ENCODE data around the gene CMTM3. TPM values are rescaled to one million over a fixed set of nuclear protein-coding genes. Genes with fewer than 3 reads are reported as not detected.
"Not testable (repeated sequence)": the region's sequence is repeated elsewhere in the genome, so short reads cannot be mapped to it uniquely, and the experiment has no call there.

The CMTM3 gene
- total RNA-seq, 1 donor from 2014 or later = 48.1 TPM

DNA sequence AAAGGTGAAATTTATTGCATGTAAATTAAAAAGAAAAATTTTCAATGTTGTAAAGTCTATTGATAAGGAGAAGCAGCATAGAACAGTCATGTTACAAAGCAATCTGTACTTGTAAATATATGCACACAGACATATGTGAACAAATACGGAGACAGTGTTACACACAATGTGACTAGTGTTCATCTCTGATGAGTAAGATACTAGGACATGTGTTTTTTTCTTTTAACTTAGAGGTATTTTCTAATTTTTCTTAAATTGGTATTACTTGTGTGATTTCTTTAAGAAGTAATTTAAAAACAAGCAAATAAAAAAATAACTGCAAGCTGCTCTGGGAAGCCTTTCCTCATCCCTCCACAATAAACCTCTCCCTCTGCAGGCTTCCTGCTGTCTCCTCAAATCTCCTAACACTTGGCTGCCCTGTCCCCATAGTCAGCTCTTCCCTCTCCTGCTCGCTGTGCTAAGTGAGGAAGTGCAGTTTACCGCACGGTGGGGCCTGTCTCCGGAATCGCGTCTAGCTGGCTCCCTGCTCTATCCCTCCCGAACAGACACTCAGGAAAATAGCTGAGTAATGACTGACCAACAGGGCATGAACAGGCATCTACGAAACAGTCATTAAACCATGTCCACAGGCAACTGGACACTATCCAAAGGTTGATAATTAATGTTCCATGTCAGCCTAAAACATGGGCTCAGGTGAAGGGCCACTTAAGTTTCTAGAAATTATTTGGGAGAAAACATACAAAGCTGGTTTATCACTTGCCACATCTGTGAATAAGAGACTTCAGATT, 56.1 kb downstream of the CMTM3 start:
- no peak for DNase-seq (ENCODE audit: low spot score)

DNA sequence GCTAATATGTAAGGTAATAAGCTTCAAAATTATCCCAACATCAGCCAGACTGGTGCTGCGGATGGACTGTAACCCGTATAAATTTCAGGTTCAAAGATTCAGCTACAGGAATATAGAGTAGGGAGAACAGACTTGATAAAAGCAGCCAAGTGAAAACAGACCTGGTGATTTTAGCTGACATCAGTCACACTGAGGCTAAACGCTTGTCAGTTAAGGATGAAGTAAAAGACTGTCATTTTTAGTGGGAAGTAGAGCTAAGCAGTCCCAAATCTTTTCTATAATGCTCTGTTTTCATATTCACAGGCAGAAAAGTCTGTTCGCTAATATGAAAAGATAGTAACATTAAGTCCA, 56.7 kb downstream of the CMTM3 start:
- no peak for DNase-seq (ENCODE audit: low spot score)

DNA sequence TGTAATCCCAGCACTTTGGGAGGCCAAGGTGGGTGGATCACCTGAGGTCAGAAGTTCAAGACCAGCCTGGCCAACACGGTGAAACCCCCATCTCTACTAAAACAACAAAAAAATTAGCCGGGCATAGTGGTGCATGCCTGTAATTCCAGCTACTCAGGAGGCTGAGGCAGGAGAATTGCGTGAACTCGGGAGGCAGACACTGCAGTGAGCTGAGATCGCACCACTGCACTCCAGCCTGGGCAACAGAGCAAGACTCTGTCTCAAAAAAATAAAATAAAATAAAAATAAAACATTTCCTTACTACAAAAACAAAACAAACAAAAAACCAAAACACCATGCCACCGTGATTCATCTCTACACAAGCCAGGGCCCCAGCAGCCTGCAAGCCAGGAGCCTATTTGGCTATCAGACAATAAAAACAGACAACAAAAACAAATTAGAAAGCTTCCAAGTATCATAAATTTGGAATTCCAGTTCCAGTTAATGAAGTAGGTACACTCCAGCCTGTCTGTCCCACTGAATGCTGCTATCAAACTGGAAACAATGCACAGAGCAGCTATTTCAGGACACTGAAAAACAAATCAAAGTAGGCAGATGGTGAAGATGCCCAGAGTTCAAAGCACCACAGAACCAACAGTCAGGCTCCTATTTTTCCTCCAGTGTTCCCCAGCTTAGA, 57.3 kb downstream of the CMTM3 start:
- DNase-seq (ENCODE audit: low spot score) = not testable (repeated sequence)

DNA sequence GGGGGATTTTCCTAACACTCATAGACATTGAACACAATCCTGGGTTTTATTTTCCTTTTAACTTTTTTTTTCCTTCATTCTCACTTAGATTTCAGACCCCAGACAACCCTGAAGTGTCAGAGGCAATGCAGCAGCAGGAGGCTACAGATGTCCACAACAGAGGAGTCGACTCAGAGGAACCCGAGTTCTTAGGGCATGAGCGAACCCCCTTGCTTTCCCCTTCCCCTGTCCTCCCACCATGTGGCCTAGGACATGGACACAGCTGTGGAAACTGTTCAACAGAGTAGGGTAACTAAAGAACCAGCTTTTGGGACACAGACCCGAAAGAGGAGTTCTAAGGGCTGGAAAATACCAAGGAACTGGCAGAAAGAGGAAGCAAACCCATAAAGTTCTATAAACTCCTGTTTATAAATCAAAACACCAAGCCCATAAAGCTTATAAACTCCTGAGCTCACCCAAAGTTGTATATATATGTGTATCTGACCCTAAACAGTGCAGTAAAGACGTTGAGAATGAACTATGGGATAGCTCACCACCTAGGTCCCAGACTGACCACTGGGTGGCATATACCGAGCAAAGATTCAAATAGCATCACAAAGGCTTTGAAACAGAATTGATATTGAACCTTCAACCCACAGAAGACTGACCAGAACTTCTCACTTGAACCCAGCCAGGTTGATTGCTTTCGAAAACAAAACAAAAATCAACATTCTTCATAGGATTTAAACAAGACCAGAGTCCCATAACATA, 58.1 kb downstream of the CMTM3 start:
- no peak for DNase-seq (ENCODE audit: low spot score)

Other genes starting within 250 kb of the CMTM3 start
- gene CDH5, start 238.0 kb upstream of the CMTM3 start, total RNA-seq = 121 TPM
- gene BEAN1, start 177.4 kb upstream of the CMTM3 start, total RNA-seq = 0.51 TPM
- 58.3 TPM for gene TK2, start 54.6 kb upstream of the CMTM3 start, total RNA-seq
- 41.6 TPM for gene CKLF, start 52.1 kb upstream of the CMTM3 start, total RNA-seq
- 6.4 TPM for gene CMTM1, start 38.3 kb upstream of the CMTM3 start, total RNA-seq
- 1.00 TPM for gene CMTM2, start 25.2 kb upstream of the CMTM3 start, total RNA-seq
- 17.9 TPM for gene CMTM4, start 92.0 kb downstream of the CMTM3 start, total RNA-seq
- 162 TPM for gene DYNC1LI2, start 146.9 kb downstream of the CMTM3 start, total RNA-seq
- not detected for gene TERB1, start 196.9 kb downstream of the CMTM3 start, total RNA-seq
- gene NAE1, start 226.3 kb downstream of the CMTM3 start, total RNA-seq = 42.4 TPM
- gene CA7, start 239.7 kb downstream of the CMTM3 start, total RNA-seq = not detected

All from mesenteric fat pad (tissue), 1 donor.